ENCODE results near the gene GNB1L.

GNB1L gene

DNA sequence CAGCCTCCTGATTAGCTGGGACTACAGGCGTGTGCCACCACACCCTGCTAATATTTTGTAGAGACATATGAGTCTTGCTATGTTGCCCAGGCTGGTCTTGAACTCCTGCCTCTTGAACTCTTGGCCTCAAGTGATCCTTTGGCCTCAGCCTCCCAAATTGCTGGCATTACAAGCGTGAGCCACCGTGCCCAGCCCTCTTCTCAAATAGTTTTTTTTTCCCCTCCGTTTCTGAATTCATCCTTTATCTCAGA lies 82.3 kb downstream of the GNB1L start:
- DNase-seq: no peak

DNA sequence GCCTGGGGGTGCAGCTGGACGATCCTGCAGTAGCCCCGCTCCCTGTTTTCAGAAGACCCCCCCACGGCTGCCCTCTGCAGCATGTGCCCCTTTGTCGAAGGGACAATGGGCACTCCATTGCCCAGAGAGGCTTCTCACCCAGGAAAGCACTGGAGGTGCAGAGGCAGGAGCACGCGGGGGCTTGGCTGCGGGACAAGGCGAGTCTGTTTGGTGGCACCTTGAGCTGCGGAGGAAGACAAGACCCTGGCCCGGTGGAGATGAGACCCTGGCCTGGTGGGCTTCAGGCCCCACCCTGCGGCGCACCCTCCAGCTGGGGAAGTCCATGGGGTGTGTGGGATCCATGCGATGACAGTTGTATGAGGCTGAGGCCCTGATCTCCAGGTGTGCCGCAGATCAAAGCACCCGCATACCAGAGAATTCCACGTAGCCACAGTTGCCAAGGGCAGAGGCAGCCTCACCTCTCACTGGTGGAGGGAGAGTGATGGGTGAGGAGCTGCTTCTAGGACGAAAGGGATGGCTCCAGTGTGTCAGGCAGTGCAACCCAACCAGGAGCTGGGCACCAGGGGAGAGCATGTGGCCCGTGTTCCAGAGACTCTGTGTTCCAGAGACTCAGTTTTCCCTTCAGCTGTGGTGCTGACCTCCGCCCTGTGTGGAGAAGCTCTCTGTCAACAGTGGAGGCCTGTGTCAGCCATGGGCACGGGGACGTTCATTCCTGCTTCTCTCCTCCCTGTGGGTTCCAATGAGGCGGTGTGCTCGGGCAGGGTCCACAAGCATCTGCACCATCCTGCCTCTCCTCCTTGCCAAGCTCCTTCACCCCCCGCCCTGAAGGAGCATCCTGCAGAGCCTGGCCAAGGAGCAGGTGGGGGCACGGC lies 84.1 kb downstream of the GNB1L start:
- no peak for DNase-seq

DNA sequence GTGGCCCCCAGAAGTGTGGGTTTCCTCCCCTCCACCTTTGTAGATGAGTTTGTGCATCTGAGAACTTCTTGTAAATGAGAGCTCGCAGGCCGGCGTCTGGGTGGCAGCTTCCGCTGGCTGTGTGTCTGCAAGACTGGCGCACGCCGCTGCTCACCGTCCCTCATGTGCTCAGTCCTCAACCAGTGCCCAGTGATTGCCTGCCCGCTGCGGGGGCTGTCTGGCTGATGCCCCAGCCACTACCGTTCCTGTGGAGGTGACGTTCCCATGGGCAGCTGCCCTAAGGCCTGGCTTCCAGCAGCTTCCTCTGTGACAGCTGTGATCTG lies 85.3 kb downstream of the GNB1L start:
- DNase-seq: no peak

DNA sequence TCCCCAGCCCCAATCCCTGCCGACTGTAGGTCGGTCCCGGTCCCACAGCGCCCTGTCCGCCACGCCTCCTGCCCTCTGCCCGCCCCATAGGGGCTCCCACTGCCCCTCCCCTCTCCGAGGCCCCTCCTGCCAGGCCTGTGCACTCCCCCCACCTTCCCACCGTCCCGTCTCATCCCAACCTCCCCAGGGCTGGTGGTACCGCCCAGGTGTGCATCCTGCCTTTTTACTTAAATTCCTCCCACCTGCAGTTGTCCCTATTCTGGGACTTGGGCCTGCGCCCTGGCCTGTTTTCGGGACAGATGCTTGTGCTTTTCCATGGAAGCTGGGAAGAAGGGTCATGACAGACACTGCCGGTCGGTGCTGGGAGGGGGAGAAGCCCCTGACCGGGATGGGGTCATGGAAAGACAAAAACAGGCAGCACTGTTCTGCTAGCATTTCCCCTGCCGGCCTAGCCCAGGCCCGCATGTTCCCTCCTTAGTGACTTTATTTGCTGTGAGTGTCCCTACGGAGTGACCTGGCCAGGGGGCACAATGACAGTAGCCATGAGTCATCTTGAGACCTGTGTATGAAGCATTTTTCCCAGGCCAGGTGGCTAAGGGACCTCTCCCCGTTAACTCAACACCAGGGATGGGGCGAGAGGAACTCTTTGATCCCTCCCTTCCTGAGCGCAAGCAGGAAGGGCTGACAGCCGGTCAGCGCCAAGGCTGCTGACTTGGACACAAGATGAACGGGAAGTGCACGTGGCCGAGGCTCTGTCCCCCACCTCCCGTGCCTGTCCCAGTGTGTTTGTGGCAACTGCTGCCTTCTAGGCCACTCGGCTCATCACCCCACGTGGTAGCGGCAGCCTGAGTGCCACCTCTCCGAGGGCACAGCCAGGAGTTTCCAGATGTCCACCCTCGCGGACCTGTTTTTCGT lies 87.0 kb downstream of the GNB1L start:
- DNase-seq: no peak

DNA sequence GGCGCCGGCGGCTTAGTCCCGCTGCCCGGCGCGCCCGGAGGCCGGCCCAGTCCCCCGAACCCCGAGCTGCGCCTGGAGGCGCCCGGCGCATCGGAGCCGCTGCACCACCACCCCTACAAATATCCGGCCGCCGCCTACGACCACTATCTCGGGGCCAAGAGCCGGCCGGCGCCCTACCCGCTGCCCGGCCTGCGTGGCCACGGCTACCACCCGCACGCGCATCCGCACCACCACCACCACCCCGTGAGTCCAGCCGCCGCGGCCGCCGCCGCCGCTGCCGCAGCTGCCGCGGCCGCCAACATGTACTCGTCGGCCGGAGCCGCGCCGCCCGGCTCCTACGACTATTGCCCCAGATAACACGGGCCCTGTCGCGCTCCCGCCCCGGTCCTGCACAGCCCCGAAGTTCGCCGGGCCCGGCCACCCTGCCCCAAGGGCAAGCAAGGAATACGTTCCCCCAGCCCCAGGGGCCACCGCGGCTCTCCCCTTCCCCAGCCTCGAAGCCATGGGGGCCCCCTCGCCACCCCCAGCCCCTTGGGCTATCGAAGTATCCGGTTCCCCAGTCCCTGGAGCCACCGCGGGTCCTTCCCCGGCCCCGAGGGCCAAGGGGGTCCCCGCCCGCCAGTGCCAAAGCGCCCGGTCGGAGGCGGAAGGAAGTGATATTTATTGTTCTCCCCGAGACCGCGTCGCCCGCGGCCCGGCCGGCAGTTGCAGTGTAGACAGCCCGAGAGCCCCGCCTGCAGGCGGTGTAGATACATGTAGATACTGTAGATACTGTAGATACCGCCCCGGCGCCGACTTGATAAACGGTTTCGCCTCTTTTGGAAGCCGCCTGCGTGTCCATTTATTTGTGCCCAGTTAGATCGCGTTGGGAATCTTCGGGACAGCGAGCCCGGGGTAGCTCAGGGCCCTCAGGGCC lies 87.9 kb downstream of the GNB1L start:
- no peak for DNase-seq

DNA sequence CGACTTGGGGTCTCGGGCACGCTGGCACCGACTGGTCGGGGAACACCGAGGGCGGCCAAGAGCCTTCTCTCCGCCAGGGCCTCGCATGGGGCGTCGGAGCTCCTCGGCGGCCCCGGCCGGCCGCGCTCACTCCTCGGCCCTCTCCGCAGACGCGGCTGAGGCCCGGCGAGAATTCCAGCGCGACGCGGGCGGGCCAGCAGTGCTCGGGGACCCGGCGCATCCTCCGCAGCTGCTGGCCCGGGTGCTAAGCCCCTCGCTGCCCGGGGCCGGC lies 88.5 kb downstream of the GNB1L start:
- no peak for DNase-seq

DNA sequence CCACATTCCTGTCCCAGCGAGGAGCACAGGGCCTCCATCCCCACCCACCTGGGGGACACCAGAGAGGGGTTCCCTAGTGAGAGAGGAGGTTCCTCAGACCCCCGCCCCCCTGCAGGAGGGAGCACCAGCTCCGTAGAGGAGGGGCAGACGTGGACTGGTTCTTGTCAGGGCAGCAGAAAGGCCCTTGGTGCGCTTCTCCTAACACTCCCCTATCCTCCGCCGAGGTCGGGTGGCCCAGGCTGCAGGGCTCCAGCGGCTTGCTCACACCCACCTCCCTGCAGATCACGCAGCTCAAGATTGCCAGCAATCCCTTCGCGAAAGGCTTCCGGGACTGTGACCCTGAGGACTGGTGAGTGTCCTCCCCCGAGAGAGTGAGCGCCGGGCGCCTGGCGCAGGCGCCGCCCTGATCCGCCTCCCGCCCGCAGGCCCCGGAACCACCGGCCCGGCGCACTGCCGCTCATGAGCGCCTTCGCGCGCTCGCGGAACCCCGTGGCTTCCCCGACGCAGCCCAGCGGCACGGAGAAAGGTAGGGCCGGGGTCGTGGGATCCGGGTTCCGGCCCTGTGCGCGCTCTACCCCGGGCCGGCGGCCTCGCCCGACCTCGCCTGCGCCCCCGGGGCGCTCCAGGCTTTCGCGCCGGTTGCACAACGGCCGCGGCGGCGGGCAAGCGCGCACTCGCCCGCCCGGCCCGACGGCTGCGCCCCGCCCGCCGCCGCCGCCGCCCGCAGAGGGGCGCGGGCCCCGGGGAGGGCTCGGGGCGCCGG lies 89.0 kb downstream of the GNB1L start:
- DNase-seq: no peak

DNA sequence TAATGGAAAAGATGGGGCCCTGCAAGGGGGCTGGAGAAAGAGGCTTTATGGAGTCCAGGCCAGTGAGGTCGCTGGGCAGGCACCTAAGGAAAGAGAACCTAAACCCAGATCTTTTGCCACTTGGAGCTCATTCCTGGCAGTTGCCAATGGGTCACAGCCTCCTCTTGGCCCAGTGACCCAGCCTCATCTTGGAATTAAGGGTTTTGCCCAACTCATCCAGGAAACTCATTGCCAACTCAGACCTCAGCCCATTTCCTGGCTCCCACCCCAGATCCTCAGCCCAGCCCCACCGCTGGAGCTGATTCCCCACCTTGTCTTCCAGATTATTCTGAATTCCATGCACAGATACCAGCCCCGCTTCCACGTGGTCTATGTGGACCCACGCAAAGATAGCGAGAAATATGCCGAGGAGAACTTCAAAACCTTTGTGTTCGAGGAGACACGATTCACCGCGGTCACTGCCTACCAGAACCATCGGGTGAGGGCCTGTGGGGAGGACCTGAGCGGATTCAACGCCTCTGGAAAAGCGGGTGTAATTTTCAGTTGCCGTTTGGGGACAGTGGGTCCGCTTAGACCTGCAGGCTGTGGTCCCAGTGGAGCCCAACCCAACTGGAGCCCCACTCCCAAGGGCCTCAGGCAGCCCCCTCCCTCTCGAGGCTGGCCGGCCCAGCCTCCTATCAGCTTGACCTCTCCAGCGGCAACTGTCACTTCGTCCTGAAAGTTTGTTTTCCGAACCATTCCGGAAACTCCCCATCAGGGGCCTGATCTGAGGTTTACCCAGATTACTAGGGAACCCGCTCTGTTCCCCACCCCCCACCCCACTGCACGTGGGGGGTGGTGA lies 89.8 kb downstream of the GNB1L start:
- no peak for DNase-seq

DNA sequence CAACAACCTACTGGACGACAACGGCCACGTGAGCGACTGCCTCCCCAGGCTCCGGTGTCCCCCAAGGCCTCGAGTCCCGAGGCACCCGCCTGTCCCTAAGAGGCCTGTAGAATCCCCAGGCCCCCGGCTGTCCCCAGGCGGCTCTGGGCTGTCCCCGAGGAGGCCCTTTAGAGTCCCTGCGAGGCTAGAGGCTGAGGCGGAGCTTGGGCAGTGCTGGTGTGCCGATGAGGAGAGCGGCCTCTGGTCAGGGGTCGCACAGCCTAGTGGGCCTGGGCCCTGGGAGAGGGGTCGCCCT lies 90.4 kb downstream of the GNB1L start:
- DNase-seq: no peak

DNA sequence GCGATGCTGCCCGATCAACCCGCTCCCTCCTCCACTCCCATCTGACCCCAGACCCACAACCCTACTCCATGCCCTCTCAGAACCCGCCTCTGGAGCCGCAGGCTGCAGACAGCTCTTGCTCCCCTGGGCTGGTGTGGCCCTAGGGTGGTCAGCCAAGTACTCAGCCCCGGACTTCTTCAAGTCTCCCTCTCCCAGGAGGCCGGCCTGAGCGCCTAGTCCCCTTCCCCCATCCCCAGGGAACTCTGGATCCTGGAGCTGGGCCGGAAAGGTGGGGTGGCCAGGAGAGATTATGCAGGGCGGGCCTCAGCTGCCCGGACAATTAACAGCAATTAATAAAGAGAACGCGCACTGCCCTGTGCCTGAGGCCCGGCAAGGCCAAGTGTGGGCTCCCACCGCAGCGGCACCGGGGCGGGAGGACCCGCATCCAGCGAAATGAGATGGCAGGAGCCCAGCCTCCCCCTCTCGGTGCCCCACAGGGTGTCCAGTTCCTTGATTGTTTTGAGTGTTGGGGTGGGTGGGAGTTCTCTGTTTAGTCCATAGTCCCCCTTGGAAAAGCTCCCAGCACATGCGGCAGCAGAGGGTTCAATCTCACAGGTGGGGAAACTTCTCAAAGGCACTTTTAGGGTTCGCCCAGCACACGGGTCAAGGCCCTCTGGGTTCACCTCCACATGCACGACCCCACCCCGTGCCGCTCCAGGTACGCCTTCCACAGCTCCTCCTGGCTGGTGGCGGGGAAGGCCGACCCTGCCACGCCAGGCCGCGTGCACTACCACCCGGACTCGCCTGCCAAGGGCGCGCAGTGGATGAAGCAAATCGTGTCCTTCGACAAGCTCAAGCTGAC lies 91.0 kb downstream of the GNB1L start:
- no peak for DNase-seq

DNA sequence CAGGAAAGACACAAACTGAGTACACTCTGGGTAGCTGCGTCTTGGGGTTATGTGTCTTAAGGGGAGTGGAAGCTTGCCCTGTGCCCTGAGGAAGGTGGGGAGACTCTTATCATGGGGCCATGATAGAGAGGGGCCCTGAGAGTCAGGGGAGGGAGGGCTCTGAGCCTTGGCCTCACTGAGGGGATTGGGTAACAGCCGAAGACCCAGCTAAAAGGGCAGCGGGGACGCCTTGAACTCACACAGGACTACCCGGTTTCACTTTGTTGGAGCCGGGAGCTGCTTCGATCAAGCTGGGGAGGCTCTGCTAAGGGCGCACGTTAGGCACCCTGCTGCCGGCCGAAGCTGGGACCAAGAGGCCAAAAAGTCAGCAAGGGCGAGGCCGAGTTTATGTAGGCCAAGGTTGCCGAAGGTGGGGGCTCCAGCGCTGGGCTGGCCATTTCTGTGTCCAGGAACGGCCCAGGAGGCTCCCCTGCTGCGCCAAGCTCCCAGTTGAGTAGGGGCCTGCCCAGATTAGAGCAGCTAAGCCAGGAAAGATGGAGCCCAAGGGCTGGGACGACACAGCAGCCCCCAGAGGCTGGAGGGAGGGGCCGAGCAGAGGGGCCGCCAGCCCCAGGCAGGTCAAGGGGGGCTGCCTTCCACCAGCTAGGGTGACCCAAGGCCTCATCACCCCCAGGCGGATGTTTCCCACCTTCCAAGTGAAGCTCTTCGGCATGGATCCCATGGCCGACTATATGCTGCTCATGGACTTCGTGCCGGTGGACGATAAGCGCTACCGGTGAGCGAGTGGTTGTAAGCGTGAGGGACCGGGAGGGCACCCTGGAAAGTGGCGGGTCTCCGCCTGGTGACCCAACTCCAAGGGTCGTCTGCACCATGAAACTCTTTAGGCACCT lies 91.9 kb downstream of the GNB1L start:
- DNase-seq: no peak

DNA sequence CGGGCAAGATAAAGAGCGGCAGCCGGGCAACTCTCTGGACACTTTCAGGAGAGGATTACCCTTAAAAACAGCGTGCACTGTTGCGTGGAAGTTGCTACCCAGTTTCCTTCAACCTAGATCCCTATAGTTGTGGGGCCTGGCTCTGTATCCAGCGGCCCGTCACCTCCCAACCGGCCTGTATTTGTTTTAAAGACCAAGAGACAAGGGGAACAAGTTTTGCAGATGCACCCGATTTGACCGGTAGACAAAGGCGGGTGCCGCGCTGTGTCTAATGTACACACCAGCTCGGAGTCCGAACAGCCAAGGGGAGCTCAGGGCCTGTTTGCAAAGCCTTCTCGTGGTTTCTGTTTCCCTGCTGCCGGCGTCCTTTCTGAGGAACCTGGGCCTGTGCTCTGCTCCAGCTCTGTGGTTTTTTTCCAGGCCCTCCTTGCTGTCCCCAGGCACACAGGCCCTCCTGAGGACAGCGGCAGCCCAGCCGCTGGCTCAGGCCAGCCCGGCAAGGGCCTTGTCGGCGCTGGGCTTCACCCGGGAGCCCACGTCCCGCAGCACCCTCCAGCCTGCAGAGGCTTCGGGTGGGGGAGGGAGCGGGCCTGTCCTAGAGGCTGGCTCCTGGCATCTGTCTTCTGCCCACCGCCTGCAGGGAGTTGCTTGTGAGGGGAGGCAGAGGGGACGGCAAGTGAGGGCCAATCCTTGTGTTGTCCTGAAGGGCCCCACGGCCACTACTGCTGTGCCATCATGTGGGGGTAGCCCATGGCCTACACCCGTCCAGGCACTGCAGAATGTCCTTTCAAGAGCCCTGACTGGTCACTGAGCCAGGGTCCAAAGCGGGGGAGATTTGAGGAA lies 92.7 kb downstream of the GNB1L start:
- no peak for DNase-seq

DNA sequence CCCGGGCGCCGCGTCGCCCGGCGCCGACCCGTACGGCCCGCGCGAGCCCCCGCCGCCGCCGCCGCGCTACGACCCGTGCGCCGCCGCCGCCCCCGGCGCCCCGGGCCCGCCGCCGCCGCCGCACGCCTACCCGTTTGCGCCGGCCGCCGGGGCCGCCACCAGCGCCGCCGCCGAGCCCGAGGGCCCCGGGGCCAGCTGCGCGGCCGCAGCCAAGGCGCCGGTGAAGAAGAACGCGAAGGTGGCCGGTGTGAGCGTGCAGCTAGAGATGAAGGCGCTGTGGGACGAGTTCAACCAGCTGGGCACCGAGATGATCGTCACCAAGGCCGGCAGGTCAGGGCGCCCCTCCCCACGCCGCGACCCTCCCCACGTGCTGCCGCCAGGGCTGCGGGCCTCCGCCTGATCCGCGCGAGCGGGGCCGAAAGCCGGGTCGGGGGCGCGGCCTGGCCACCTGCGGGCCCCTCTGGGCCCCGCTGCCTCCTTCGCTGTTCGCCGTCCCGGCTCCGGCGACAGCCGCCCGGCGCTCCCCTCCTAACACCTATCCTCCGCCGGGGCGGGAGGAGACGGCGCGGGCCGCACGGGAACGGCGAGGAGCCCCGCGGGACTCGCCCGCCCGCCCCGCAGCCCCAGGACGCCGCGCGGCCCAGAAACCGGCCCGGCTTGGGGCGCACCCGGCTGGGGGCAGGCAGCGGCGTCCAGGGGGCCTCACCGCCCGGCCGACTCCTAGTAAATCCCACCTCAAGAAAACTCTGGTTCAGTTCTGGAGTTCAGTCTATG lies 93.5 kb downstream of the GNB1L start:
- DNase-seq: no peak

DNA sequence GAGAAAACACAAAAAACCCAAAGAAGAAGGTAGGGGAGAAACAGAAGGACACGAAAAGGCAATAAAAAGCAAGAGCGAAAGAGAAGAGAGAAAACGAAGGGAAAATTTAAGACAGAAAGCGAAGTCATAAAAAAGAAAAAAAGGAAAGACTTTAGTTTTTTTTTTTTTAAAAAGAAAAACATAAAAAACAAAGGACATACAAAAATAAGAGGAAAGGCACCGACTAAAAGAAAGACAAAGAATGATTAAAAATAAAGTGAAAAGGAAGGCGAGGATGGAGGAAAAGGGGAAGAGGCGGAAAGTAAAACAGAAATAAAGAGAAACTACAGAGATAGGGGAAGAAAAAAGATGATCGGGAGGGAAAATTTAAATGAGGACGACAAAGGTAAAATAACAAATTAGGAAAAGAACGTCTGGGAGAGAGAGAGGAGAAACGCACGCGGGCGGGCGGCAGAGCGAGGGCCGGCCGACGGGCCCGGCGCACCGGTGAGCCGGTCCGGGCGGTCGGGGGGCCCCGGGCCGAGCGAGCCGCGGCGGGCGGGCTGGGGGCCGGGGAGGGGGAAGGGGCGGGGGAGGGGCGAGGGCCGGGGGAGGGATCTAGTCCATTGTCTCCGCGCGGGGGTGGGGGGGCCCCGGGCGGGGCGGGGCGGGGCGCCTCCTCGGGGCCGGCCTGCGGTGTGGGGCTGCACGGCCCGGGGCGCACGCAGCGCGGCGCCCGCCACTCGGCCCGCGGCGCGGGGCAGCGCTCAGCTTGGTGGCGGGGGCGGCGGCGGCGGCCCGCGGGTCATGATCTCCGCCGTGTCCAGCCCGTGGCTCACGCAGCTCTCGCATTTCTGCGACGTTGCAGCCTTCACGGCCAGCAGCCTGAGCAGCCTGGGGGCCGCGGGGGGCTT lies 94.4 kb downstream of the GNB1L start, which contains the start of gene TBX1:
TBX1 (plus strand) TSS at position 721 of the 893 bp plus-strand sequence; CDS start at position 787, 66 bp downstream.
- DNase-seq: no peak

DNA sequence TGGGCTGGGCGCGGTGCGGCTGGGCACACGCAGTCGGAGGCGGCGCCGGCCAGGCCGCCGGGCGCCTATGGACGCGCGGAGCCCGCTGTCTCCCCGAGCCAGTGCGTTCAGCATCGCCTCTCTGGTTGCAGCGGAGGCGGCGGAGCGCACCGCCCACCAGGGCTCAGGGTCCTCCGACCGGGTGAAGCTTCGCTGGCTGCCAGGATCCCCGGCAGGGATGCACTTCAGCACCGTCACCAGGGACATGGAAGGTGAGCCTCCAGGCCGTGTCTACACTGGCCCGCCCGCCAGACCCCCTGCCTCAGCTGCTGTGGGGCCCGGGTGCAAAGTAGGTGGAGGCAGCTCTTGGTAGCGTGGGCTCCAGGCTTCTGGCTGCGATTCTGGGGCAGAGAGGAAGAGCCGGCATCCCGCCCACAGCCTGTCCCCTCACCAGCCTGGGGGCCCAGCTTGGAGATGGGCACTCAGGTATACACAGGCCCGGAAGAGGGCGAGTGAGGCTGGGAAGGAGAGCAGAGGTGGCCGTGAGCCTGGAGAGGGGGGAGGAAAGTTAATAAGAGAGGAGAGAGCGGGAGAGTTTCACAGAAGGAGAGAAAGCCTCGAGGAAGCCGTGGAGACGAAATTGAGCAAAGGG lies 95.1 kb downstream of the GNB1L start:
- DNase-seq: no peak

DNA sequence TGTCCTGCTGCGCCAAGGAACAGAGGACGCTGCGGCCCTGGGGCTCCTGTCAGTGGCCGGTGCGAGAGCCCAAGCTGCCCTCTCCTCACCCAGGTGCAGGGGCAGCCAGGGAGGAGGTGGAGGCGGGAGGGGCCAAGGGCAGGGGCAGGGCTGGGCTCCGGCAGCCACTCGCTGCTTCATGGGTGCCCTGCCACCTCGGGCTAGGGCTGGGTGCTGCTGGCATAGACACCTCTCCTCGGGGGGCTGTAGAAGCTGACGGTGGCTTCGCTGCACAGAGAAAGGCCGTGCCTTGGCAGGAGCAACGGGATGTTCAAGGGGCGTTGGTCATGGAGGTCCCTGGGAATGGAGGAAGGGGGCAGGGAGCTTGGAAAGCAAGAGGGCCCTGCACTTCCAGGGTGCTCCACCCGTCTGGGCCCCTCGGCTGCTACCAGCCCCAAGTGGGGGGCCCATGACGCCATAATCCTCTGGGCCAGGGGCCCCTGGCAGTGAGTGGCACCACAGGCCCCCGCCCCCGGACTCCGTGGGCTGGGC lies 95.7 kb downstream of the GNB1L start:
- DNase-seq: no peak
